A673 (cell line): ENCODE data around the gene CHN1. TPM values are rescaled to one million over a fixed set of nuclear protein-coding genes. Genes with fewer than 3 reads are reported as not detected.

ENCODE experiments used
- BruUV-seq: library from RNA; stranded (reverse); fragments of 400-500 nt; replicated peaks from 2 replicates; lab custom pipeline; 2021; lab: Mats Ljungman, UMichigan
- CTCF ChIA-PET: fragments of 300-600 bp; sonication (Branson Sonifier 250); formaldehyde crosslinking; loops from one replicate; lab custom pipeline; 2022; ENCODE audit warnings: antibody characterized with exemption; lab: Charles Lee
- POLR2A ChIA-PET: fragments of 300-600 bp; sonication (Branson Sonifier 250); formaldehyde crosslinking; loops from one replicate; lab custom pipeline; 2022; ENCODE audit warnings: antibody characterized with exemption; ENCODE audit not compliant: low non-redundant PET; lab: Charles Lee
- DNase-seq: peaks from one replicate; pipeline ENCODE4 v3.0.0-alpha.2; 2015; ENCODE audit warnings: low spot score
- H3K27ac ChIP-seq: fragments of 200-600 bp; sonication (generic); 2 replicates; pipeline ENCODE4 v1.5.1; 2016; ENCODE audit warnings: mixed run types, low read depth, mild to moderate bottlenecking, mixed read lengths, antibody characterized with exemption, low read length; ENCODE audit not compliant: poor library complexity, severe bottlenecking
- H3K27me3 ChIP-seq: fragments of 200-600 bp; sonication (generic); replicated peaks from 2 replicates; pipeline ENCODE4 v1.6.1; 2017; ENCODE audit warnings: mixed run types, low read depth, mild to moderate bottlenecking, mixed read lengths, antibody characterized with exemption, low read length; ENCODE audit not compliant: insufficient read depth, poor library complexity
- H3K36me3 ChIP-seq: fragments of 200-600 bp; sonication (generic); 2 replicates; pipeline ENCODE4 v1.6.1; 2016; ENCODE audit warnings: mixed run types, mild to moderate bottlenecking, mixed read lengths, antibody characterized with exemption, low read length; ENCODE audit not compliant: insufficient read depth, poor library complexity, severe bottlenecking
- H3K4me1 ChIP-seq: fragments of 200-600 bp; sonication (generic); 2 replicates; pipeline ENCODE4 v1.6.1; 2017; ENCODE audit warnings: mixed run types, mild to moderate bottlenecking, mixed read lengths, antibody characterized with exemption, low read length; ENCODE audit not compliant: insufficient read depth, poor library complexity, severe bottlenecking
- H3K4me3 ChIP-seq: fragments of 200-600 bp; sonication (generic); 2 replicates; pipeline ENCODE4 v1.5.1; 2016; ENCODE audit warnings: low read depth, mixed run types, mild to moderate bottlenecking, mixed read lengths, low read length; ENCODE audit not compliant: poor library complexity, severe bottlenecking
- H3K9me3 ChIP-seq: fragments of 200-600 bp; sonication (generic); 2 replicates; pipeline ENCODE4 v1.6.1; 2016; ENCODE audit warnings: mixed run types, low read depth, mild to moderate bottlenecking, mixed read lengths, antibody characterized with exemption, low read length; ENCODE audit not compliant: poor library complexity, severe bottlenecking
- CTCF ChIP-seq: fragments of 300-800, 200-600 bp; sonication (generic); conservative IDR thresholded peaks from 2 replicates; pipeline ENCODE4 v1.5.1; 2017; ENCODE audit warnings: low read depth, mild to moderate bottlenecking, antibody characterized with exemption, low read length, moderate library complexity, mixed read lengths
- EZH2 ChIP-seq: fragments of 200-600 bp; sonication (generic); IDR thresholded peaks from 2 replicates; pipeline ENCODE4 v1.6.1; 2017; ENCODE audit warnings: borderline replicate concordance, low read depth, mild to moderate bottlenecking, mixed read lengths, antibody characterized with exemption, low read length; ENCODE audit not compliant: poor library complexity, severe bottlenecking
- intact Hi-C: fragments of 100-400 bp; cut with micrococcal nuclease; formaldehyde crosslinking; loops from one replicate; pipeline ENCODE4 v1.10.0; 2022; ENCODE audit not compliant: unreplicated experiment
- total RNA-seq: library from RNA; stranded (reverse); gene quantifications from 2 replicates; pipeline ENCODE4 v1.2.3, GENCODE V29; 2021

The CHN1 gene
- total RNA-seq, 1 experiment from 2014 or later = 11.3 TPM

- CTCF ChIA-PET = no interaction called here
- POLR2A ChIA-PET = no interaction called here
- no TSS peak for BruUV-seq
These were observed 240.6 kb downstream of the CHN1 start, which contains the start of gene CHRNA1 for GRCh38 chr2:174764280-174765255. Gene CHRNA1 (minus strand): TSS chr2:174764472. CDS start chr2:174764394, 78 bp downstream.

GRCh38 chr2:174763780-174764179 is 241.4 kb downstream of the CHN1 start:
- no peaks in the 10 kb centered on the region for H3K36me3 ChIP-seq
- no peaks in the 10 kb centered on the region for H3K9me3 ChIP-seq
- no peaks in the 10 kb centered on the region for H3K27me3 ChIP-seq
- CTCF ChIA-PET = interaction anchor here (1.8 kb wide), 1 partner anchor 15 kb away, joined by 5 read pairs; no protein-coding TSS in a partner anchor
- TF ChIP-seq EZH2 (no peak), CTCF (no peak)
- no peak overlapping the region for H3K4me3 ChIP-seq
- intact Hi-C loops = no loop called here
- H3K4me1 ChIP-seq = no peaks in the 10 kb centered on the region
- POLR2A ChIA-PET = no interaction called here
- BruUV-seq = no TSS peak
- H3K27ac ChIP-seq = no peak overlapping the region
- DNase-seq = no peak

More at GRCh38 chr2:174764280-174765255, 240.6 kb downstream of the CHN1 start, which contains the start of gene CHRNA1:
- no peaks in the 10 kb centered on the region for H3K36me3 ChIP-seq
- intact Hi-C loops = no loop called here
- H3K27ac ChIP-seq = no peak within 1 kb of the TSS
- no peak within 1 kb of the TSS for H3K4me3 ChIP-seq
- TF ChIP-seq CTCF = no peak
- TF ChIP-seq EZH2 = no peak
- no peaks in the 10 kb centered on the region for H3K27me3 ChIP-seq
- no peaks in the 10 kb centered on the region for H3K9me3 ChIP-seq
- no peak for DNase-seq
- no peaks in the 10 kb centered on the region for H3K4me1 ChIP-seq

- intact Hi-C loops = no loop called here
- POLR2A ChIA-PET = no interaction called here
- no peaks in the 10 kb centered on the region for H3K9me3 ChIP-seq
- TF ChIP-seq EZH2 (no peak), CTCF (no peak)
- H3K27ac ChIP-seq = no peak overlapping the region
- DNase-seq = no peak
- H3K4me1 ChIP-seq = no peaks in the 10 kb centered on the region
- CTCF ChIA-PET = interaction anchor here (1.8 kb wide), 1 partner anchor 13 kb away, joined by 5 read pairs; no protein-coding TSS in a partner anchor
- BruUV-seq = no TSS peak
- H3K36me3 ChIP-seq = no peaks in the 10 kb centered on the region
- H3K4me3 ChIP-seq = no peak overlapping the region
- no peaks in the 10 kb centered on the region for H3K27me3 ChIP-seq
These were observed 242.7 kb downstream of the CHN1 start for GRCh38 chr2:174762464-174762863.
